ENCODE measurements around the gene BEGAIN.

BEGAIN gene

DNA sequence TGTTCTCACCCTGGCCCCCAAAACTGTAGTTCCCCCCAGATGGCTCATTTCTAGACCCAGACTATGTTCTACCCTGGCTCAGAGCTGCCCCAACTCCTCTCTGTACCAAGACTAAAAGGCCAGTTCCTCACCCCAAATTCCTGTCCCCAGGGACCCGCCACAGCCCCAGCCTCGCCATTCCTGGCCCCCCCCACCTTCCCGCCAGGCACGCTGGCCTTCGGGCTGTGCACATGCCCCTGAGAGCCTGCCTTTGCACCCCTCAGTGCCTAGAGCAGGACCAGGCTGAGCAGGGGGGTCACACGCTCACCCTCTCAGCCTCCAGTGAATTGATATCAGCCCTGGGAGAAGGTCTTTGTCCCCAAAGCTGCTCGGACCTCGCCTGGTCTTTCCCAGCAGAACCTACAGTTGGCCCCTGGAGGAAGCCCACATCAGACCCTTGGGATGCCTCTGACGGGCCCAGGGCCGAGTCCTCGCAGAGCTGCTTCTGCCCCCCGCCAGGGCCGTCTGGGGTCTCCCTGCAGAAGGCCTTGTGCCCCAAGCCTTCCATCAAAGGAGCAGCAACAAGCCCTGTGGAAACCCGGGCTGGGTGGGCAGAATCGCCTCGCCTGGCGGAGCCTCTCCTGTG, 32.4 kb downstream of the BEGAIN start:
- DNase-seq (ENCODE audit: low read depth in 1 of 2, low spot score in 1 of 2) = no peak

- DNase-seq (ENCODE audit: low read depth in 1 of 2, low spot score in 1 of 2) = no peak
Observed at GRCh38 chr14:100554082-100554677, 33.0 kb downstream of the BEGAIN start.

- DNase-seq (ENCODE audit: low read depth in 1 of 2, low spot score in 1 of 2) = no peak
Observed at GRCh38 chr14:100553471-100553870, 33.7 kb downstream of the BEGAIN start.

- no peak for DNase-seq (ENCODE audit: low read depth in 1 of 2, low spot score in 1 of 2)
Observed at GRCh38 chr14:100552524-100553125, 34.6 kb downstream of the BEGAIN start.

DNA sequence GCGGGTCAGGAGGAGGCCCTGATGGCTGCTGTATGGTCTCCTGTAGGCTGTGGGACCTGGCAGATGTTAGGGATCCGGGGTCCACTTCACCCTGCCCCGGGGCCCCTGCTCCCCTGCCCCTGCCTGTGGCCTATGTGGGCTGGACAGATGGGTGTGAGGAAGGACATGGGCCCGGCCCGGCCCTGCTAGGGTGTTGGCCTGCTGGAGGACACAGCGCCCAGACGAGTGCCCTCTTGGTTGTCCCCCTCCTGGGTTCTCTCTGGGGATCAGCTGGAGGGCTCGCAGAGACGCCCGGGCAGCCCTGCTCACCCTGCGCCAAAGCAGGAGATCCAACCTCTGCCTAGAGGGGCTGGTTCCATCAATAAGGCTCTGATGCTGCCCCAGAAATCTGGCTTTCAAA, 36.2 kb downstream of the BEGAIN start:
- DNase-seq (ENCODE audit: low read depth in 1 of 2, low spot score in 1 of 2) = no peak

DNA sequence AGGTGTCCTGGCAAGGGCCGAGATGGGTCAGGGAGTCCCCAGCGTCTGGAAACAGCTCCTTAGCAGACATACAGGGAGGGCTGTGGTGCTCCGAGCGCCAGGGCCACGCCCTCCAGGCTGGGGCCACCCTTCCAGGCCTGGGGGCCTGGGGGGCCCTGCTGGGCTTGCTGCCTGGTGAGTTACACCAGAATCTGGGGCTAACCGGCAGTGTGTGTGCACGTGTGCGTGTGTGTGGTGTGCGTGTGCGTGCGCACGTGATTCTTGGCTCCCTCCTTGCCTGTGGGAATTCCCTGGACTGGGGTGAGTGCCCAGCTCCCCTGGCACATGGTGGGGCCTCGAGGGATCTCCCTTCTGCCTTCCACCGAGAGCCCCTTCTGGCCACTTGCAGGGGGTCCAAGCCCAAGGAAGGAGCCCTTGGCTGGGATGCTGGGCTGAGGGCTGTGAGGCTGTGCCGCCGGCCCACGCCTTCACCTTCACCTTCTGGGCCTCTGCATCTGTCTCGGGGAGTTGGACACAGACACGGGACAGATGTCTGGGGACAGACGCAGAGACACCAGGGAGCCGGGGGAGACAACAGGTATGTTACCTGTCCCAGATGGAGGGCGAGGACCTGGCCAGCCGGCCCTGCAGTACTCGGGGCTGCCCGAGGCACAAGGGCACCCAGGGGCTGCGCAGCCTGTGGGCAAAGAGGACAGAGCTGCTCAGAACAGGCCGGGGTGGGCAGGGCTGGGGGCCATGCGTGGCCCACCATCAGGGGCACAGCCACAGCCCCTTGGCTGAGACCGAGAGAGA, 37.2 kb downstream of the BEGAIN start:
- no peak for DNase-seq (ENCODE audit: low read depth in 1 of 2, low spot score in 1 of 2)

DNA sequence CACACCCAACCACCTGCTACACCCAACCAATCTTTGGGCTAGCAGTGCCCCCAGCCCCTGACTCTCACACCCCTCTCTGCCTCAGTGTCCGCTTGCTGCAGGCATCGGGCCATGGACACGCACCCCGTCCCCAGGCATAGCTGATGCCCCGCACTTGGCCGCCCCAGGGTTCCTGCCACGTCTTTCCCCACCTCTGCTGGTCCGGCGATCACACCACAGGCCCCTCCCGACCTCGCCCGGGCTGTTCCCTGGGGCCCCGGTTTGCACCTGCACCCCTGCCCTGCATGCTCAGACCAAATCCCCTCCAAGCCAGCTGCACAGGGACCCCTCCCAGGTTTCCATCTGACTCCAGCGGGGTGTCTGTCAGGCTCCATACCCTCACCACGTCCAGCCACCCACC, 38.3 kb downstream of the BEGAIN start:
- no peak for DNase-seq (ENCODE audit: low read depth in 1 of 2, low spot score in 1 of 2)

DNA sequence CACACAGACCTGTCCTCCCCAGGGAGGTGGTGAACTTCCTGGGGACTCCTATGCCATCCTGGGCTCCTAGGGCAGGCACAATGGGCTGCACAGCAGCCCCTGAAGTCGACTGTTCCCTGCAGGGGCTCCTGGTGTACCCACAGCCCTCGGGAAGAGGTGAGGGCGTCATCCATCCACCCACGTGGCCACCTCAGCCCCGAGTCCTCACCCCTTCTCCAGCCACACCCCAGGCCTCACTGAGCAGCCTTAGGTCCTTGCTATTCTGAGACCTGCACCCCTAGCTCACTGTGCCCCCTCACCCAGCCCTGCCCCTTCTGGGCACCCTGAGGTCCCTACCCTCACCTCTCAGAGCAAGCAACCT, 38.9 kb downstream of the BEGAIN start:
- DNase-seq (ENCODE audit: low read depth in 1 of 2, low spot score in 1 of 2) = no peak

GRCh38 chr14:100547633-100548294, 39.5 kb downstream of the BEGAIN start:
- peak in 1 of 2 donors; percentile 18 for DNase-seq (ENCODE audit: low read depth in 1 of 2, low spot score in 1 of 2)

GRCh38 chr14:100546051-100546443, 41.2 kb downstream of the BEGAIN start:
- DNase-seq (ENCODE audit: low read depth in 1 of 2, low spot score in 1 of 2) = peak in 1 of 2 donors; percentile 41

DNA sequence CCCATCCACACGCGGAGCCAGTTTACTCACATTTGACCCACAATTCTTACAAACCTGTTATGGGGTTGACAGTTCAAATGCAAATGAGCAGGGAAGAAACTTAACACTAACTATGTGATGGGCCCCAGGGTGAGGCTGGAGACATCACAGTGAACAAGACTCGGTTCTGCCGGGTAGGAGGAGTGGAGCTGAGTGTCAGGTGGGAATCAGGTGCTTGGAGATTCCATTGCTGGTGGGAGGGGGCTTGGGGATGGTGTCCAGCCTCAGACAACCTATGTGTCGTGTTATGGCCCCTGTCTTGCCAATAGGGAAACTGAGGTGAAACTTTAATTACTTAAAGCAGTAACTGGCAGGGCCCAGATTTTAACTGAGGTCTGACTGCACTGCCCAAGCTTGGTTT, 41.9 kb downstream of the BEGAIN start:
- DNase-seq (ENCODE audit: low read depth in 1 of 2, low spot score in 1 of 2) = no peak

DNA sequence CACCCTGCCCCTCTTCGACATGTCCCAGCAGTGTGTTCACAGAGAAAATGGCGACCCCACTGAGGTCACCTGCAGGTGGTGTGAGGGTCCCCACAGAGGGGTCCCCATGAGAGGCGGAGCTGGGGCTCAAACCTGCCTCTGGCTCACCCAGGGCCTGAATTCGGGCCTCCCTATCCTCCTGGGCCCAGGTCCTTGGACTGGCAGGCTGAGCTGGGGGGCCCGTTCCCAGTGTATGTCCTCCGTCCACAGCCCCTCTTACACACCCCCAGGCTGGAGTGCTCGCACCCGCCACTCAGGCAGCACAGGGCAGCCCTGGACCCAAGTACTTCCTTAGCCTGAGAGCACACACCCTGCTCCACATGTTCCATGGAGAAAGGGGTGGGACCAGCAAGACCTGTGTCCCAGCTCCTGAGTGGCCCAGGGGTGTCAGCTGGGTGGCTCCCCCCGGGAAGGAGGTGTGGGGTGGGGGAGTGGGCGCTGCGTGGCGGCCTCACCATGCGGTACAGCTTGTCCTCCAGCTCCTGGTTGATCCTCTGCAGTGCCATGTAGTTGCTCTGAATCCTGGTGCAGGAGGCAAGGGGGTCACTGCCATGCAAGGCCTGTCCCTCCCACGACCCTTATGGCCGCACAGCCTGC, 42.6 kb downstream of the BEGAIN start:
- no peak for DNase-seq (ENCODE audit: low read depth in 1 of 2, low spot score in 1 of 2)

DNA sequence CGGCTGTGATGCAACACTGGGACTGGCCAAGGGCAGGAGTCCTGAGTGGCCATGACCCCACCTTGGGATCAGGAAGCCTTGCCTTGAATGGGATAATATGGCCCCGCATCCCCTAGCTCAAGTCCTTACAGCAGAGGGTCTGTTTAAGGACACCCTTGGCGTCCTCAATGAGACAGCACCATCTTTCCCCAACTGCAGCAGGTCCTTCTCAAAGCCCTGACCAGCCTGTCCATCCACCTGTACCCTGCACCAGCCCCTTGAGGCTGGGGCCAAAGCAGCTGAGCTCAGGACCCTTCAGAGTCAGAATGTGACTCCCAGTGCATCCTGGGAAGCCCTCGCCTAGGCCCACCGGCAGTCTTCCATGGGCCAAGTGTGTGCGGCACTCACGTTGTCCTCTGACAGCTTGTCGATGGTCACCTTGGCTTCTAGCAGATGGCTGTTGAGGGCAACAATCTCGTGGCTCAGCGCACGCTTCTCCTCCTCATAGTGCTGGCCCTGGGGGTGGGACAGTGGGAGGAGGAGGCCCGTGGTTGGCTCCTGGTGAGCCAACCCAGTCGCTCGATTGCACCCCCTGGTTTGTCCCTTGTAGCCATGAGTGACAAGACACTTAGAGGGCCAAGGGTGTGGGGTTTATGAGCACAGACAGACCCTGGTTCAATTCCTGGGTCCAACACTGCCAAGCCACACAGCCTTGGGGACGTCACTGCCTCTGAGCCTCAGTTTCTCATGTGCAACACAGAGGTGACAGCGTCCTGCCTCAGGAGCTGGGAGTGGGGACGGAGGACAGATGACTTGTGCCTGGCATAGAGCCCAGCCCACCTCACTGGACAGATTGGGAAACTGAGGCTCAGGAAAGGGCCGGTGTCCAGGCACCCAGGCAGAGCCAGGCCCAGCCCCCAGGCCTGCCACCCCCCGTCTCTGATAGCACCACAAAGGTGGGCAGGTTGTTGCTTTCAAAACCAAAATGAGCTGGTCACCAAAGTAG, 43.5 kb downstream of the BEGAIN start:
- DNase-seq (ENCODE audit: low read depth in 1 of 2, low spot score in 1 of 2) = no peak

DNA sequence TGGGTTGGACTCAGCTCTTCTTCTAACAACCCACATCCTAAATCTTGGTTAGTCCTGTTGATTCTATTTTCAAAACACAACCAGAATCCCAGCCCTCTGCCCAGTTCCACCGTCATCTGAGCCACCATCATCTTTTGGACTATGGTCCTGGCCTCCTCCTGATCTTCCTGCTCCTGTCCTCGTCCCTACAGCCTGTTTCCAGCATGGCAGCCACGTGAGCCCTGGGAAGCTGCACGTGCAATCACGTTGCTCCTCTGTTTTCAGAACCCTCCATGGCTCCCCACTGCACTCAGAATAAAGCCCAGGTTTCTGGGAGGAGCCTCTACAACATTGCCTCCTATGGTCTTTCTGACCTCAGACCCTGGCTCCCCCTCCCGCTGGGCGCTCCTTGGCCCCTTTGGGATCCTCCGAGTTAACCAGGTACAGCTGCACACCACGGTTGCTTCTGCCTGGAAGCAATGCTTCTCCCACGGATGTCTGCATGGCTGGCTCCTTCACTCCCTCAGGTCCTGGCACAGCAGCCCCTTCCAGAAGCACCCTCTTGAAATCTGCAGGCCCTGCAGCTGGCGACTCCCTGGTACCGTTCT, 44.5 kb downstream of the BEGAIN start:
- DNase-seq (ENCODE audit: low read depth in 1 of 2, low spot score in 1 of 2) = no peak

- no peak for DNase-seq (ENCODE audit: low read depth in 1 of 2, low spot score in 1 of 2)
Observed at GRCh38 chr14:100541621-100542560, 45.3 kb downstream of the BEGAIN start.

DNA sequence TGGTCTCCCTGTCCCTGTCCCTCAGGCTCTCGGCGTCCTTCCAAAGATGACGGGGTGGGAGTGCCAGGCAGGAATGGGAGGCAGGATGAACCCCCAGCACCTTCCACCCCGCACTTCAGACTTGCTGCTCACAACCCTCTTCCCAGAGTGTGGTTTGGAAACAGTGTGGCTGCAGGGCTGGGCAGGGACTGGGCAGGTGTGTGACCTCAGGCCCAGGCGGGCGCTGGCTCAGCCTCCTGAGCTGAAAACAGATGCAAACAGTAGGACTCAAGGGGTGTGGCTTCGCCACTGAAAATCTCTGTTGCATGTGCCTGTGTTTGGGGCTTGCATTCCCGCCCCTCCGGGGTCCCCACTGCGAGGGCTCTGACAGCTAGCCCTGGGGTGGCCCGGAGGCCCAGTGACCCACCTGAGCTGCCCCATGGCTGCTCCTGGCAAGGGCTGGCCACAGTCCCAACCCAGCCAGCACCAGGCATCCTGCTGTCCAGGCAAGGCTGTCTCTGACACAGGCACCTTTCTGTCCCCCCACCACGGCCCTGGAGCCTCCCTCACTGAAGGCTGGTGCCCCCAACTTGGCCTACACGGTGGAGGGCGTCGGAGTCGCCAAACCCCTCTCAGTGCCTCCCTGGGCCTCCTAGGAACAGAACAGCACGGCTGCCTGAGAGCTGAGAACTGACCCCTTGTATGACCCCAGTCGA, 46.1 kb downstream of the BEGAIN start:
- no peak for DNase-seq (ENCODE audit: low read depth in 1 of 2, low spot score in 1 of 2)

- DNase-seq (ENCODE audit: low read depth in 1 of 2, low spot score in 1 of 2) = no peak
Observed at GRCh38 chr14:100540141-100540925, 46.9 kb downstream of the BEGAIN start.
